ENCODE results near the gene TMEM108. TPM values are rescaled to one million over a fixed set of nuclear protein-coding genes. Genes with fewer than 3 reads are reported as not detected.
"Not testable (repeated sequence)": the region's sequence is repeated elsewhere in the genome, so short reads cannot be mapped to it uniquely, and the experiment has no call there.

The TMEM108 gene
- total RNA-seq, result 2.4 TPM
- long read RNA-seq, partial matches to known transcripts, result 0 of 5 reads
- long read RNA-seq, other reads (novel, unspliced or antisense), result 1 of 5 reads

- H3K36me3 ChIP-seq, result no peaks in the 10 kb centered on the region
- intact Hi-C loops (cut with micrococcal nuclease), result no loop called here
- H3K9me3 ChIP-seq (replicated peaks), result no peaks in the 10 kb centered on the region
- H3K27ac ChIP-seq (replicated peaks), result peak within 1 kb of the TSS; percentile 51
- no peak for TF ChIP-seq CTCF (IDR thresholded peaks at IDR 0.05; ENCODE audit: borderline replicate concordance)
- peak within 1 kb of the TSS; percentile 71 for H3K4me3 ChIP-seq
- peak; percentile 78 for DNase-seq
- H3K4me1 ChIP-seq, result peaks cover 15% of the 10 kb centered on the region
- peaks cover 81% of the 10 kb centered on the region for H3K27me3 ChIP-seq (ENCODE audit: low read depth)
Measured at GRCh38 chr3:133038089-133038730, at the start of gene TMEM108. Gene TMEM108 (plus strand): TSS chr3:133038391.

GRCh38 chr3:132995971-132996370 lies 42.2 kb upstream of the TMEM108 start:
- intact Hi-C loops (cut with micrococcal nuclease), result no loop called here
- no peak for TF ChIP-seq CTCF (IDR thresholded peaks at IDR 0.05; ENCODE audit: borderline replicate concordance)
- H3K4me3 ChIP-seq, result no peak overlapping the region

GRCh38 chr3:132997404-132998185 lies 40.6 kb upstream of the TMEM108 start:
- no peak for DNase-seq
- Histone ChIP-seq H3K27ac (replicated peaks) (no peak overlapping the region), H3K4me1 (no peaks in the 10 kb centered on the region), H3K9me3 (replicated peaks) (no peaks in the 10 kb centered on the region), H3K4me3 (no peak overlapping the region), H3K36me3 (no peaks in the 10 kb centered on the region), H3K27me3 (ENCODE audit: low read depth) (no peaks in the 10 kb centered on the region)
- no peak for TF ChIP-seq CTCF (IDR thresholded peaks at IDR 0.05; ENCODE audit: borderline replicate concordance)
- intact Hi-C loops (cut with micrococcal nuclease), result no loop called here

More at GRCh38 chr3:132995971-132996370, 42.2 kb upstream of the TMEM108 start:
- H3K27ac ChIP-seq (replicated peaks), result no peak overlapping the region
- no peaks in the 10 kb centered on the region for H3K36me3 ChIP-seq
- no peaks in the 10 kb centered on the region for H3K4me1 ChIP-seq
- H3K27me3 ChIP-seq (ENCODE audit: low read depth), result no peaks in the 10 kb centered on the region
- H3K9me3 ChIP-seq (replicated peaks), result no peaks in the 10 kb centered on the region
- DNase-seq, result no peak

- H3K4me3 ChIP-seq; H3K9me3 ChIP-seq (replicated peaks); H3K27me3 ChIP-seq (ENCODE audit: low read depth); H3K36me3 ChIP-seq; H3K4me1 ChIP-seq; H3K27ac ChIP-seq (replicated peaks); DNase-seq; intact Hi-C loops (cut with micrococcal nuclease): not testable (repeated sequence)
Measured at GRCh38 chr3:133005032-133005431, 33.2 kb upstream of the TMEM108 start.

- H3K27me3 ChIP-seq (ENCODE audit: low read depth), result no peaks in the 10 kb centered on the region
- no peak overlapping the region for H3K4me3 ChIP-seq
- H3K4me1 ChIP-seq, result no peaks in the 10 kb centered on the region
- peaks cover 28% of the 10 kb centered on the region for H3K9me3 ChIP-seq (replicated peaks)
- no peaks in the 10 kb centered on the region for H3K36me3 ChIP-seq
- no peak for DNase-seq
- no peak for TF ChIP-seq CTCF (IDR thresholded peaks at IDR 0.05; ENCODE audit: borderline replicate concordance)
- H3K27ac ChIP-seq (replicated peaks), result no peak overlapping the region
- intact Hi-C loops (cut with micrococcal nuclease), result no loop called here
Measured at GRCh38 chr3:133007601-133008000, 30.6 kb upstream of the TMEM108 start.

- no peak for TF ChIP-seq CTCF (IDR thresholded peaks at IDR 0.05; ENCODE audit: borderline replicate concordance)
- H3K9me3 ChIP-seq (replicated peaks), result peaks cover 28% of the 10 kb centered on the region
Measured at GRCh38 chr3:133014325-133014724, 23.9 kb upstream of the TMEM108 start.

GRCh38 chr3:133015573-133015972 lies 22.6 kb upstream of the TMEM108 start:
- H3K27ac ChIP-seq (replicated peaks); H3K4me3 ChIP-seq; H3K4me1 ChIP-seq; intact Hi-C loops (cut with micrococcal nuclease); H3K36me3 ChIP-seq; DNase-seq: not testable (repeated sequence)
- H3K27me3 ChIP-seq (ENCODE audit: low read depth), result peaks cover 21% of the 10 kb centered on the region
- H3K9me3 ChIP-seq (replicated peaks), result peaks cover 15% of the 10 kb centered on the region

More at GRCh38 chr3:133014325-133014724, 23.9 kb upstream of the TMEM108 start:
- intact Hi-C loops (cut with micrococcal nuclease), result no loop called here
- DNase-seq, result no peak
- Histone ChIP-seq H3K4me3 (no peak overlapping the region), H3K4me1 (no peaks in the 10 kb centered on the region), H3K27ac (replicated peaks) (no peak overlapping the region), H3K36me3 (no peaks in the 10 kb centered on the region), H3K27me3 (ENCODE audit: low read depth) (peaks cover 12% of the 10 kb centered on the region)

Data from left ventricle myocardium inferior (tissue), 1 donor.